ENCODE data around the gene PHC2.

The PHC2 gene

GRCh38 chr1:33441088-33441745 is 10.3 kb upstream of the PHC2 start:
- DNase-seq, result no peak
- no peaks in the 10 kb centered on the region for H3K4me1 Mint-ChIP-seq (ENCODE audit: low read depth in 2 of 2)
- H3K4me3 Mint-ChIP-seq, result no peak overlapping the region
- H3K27me3 Mint-ChIP-seq, result peaks cover 41 to 60% of the 10 kb centered on the region in 2 donors
- H3K9me3 Mint-ChIP-seq, result no peaks in the 10 kb centered on the region
- H3K27ac Mint-ChIP-seq, result no peak overlapping the region
- no peaks in the 10 kb centered on the region for H3K36me3 Mint-ChIP-seq (ENCODE audit: insufficient read depth)
- no peak for ATAC-seq (replicated peaks)

DNA sequence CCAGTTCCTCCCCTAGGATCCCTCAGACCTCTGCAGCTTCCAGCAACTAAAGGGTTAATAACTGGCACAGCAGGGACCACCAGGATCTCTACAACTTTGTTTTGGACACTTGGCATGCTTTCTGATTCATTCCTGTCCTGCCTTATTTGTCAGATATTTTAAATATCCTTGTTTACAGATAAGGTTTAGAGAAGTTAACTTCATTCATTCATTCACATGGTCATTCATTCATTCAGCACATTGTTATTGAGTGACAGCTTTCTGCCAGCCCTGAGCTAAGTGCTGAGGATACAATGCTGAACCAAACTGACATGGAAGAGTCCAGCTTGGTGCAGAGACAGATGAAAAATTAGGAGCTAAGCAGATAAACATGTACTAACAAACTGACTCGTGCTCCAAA is 8.8 kb upstream of the PHC2 start:
- DNase-seq (no peak), ATAC-seq (replicated peaks) (no peak)
- H3K4me1 Mint-ChIP-seq (ENCODE audit: low read depth in 2 of 2), result no peaks in the 10 kb centered on the region
- H3K9me3 Mint-ChIP-seq, result no peaks in the 10 kb centered on the region
- H3K27me3 Mint-ChIP-seq, result peaks cover 29 to 56% of the 10 kb centered on the region in 2 donors
- no peaks in the 10 kb centered on the region for H3K36me3 Mint-ChIP-seq (ENCODE audit: insufficient read depth)
- no peak overlapping the region for H3K4me3 Mint-ChIP-seq
- no peak overlapping the region for H3K27ac Mint-ChIP-seq

DNA sequence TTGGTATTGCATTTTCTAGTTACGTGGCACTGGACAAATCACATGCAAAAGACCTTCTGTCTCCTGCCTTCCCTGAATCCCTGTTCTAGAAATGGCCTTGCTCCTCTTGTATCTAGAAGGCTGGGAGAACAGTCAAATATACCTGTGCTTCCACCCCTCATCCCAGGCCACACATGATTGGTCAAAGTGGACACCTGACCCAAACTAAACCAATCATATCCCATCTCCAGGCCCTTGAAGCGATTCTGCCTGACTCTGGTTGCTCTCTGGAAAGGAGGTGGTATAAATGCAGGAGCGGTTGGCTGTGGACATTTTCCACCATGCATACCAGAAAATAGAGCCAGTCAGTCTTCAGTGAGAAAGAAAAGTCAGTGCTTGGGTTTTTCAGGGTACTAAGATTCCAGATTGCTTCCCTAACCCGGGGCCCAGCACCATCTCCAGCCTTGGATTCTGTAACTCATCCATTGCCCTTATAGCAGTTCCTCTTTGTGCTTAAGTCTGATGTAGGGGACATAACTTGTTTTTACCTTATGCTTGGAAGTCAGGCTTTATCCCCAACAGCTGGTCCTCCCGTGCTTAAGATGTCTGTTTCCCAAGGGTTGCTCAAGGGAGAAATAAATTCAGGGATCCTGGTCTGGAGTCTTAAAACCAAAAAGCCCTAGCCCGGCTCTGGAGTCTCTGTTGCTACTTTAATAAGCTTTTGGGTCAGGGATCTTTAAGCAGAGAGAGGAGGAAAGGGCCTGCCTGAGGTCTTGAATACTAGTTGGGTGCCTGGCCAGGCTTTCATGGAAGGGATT is 7.7 kb upstream of the PHC2 start:
- DNase-seq, result no peak
- no peak for ATAC-seq (replicated peaks)
- no peak overlapping the region for H3K27ac Mint-ChIP-seq
- H3K4me3 Mint-ChIP-seq, result no peak overlapping the region
- no peaks in the 10 kb centered on the region for H3K4me1 Mint-ChIP-seq (ENCODE audit: low read depth in 2 of 2)
- no peaks in the 10 kb centered on the region for H3K36me3 Mint-ChIP-seq (ENCODE audit: insufficient read depth)
- H3K9me3 Mint-ChIP-seq, result no peaks in the 10 kb centered on the region
- H3K27me3 Mint-ChIP-seq, result peaks cover 29 to 56% of the 10 kb centered on the region in 2 donors

GRCh38 chr1:33436557-33437285 is 5.8 kb upstream of the PHC2 start:
- H3K9me3 Mint-ChIP-seq, result no peaks in the 10 kb centered on the region
- DNase-seq (no peak), ATAC-seq (replicated peaks) (no peak)
- H3K36me3 Mint-ChIP-seq (ENCODE audit: insufficient read depth), result no peaks in the 10 kb centered on the region
- no peaks in the 10 kb centered on the region for H3K4me1 Mint-ChIP-seq (ENCODE audit: low read depth in 2 of 2)
- no peak overlapping the region for H3K4me3 Mint-ChIP-seq
- H3K27me3 Mint-ChIP-seq, result peaks cover 29 to 52% of the 10 kb centered on the region in 2 donors
- no peak overlapping the region for H3K27ac Mint-ChIP-seq

DNA sequence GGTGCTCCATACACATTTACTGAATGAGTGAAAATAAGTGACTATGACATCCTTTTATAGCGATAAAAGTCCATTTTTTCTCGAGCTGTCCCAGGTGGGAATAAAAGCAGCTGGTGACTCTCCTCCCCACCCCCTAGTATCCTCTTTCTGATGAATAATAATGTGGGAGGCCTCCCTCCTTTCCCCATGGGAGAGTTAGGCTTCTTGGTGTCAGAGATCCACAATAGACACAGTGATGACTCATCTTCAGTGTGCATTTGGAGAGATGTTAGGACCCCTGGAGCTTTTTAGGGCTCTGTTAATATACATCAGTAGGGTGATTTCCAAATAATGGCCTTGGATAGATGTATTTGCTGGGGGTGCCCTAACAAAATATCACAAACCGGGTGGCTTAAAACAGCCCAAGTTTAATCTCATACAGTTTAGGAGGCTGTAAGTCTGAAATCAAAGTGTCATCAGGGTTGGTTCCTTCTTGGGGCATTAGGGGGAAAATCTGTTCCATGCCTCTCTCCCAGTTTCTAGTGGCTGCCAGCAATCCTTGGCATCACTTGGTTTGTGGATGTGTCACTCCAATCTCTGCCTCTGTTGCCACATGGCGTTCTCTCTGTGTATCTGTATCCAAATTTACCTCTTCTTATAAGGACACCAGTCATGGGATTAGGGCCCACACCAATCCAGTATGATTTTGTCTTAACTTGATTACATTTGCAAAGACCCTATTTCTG is 4.4 kb upstream of the PHC2 start:
- H3K4me1 Mint-ChIP-seq (ENCODE audit: low read depth in 2 of 2), result peaks cover 0 to 3% of the 10 kb centered on the region in 2 donors
- ATAC-seq (replicated peaks), result no peak

DNA sequence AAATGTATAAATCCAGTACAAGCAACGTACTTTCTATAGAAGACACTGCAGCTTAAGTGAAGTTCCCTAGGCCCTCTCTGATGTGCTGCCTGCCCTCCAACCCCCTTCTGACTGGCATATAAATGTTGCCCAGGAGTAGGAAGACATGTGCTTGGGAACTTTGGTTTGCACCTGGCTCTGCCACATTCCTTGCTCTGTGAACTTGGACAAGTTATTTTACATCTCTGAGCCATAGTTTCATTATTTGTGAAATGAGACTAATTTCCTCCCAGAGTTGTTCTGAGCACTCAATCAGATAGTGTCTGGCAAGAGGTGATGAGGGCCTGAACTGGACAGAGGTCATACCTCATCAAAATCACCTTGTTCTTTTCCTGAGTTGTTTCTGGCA is 3.5 kb upstream of the PHC2 start:
- DNase-seq (no peak), ATAC-seq (replicated peaks) (no peak)
- no peak overlapping the region for H3K4me3 Mint-ChIP-seq
- H3K4me1 Mint-ChIP-seq (ENCODE audit: low read depth in 2 of 2), result peaks cover 0 to 3% of the 10 kb centered on the region in 2 donors
- peaks cover 5 to 28% of the 10 kb centered on the region in 2 donors for H3K27me3 Mint-ChIP-seq
- no peaks in the 10 kb centered on the region for H3K36me3 Mint-ChIP-seq (ENCODE audit: insufficient read depth)
- no peak overlapping the region for H3K27ac Mint-ChIP-seq
- no peaks in the 10 kb centered on the region for H3K9me3 Mint-ChIP-seq

More for the DNA sequence above, 4.4 kb upstream of the PHC2 start:
- Mint-ChIP-seq H3K9me3 (no peaks in the 10 kb centered on the region), H3K27ac (no peak overlapping the region), H3K4me3 (no peak overlapping the region), H3K27me3 (peaks cover 14 to 37% of the 10 kb centered on the region in 2 donors), H3K36me3 (ENCODE audit: insufficient read depth) (no peaks in the 10 kb centered on the region)
- DNase-seq, result no peak

- no peak for ATAC-seq (replicated peaks)
- no peak overlapping the region for H3K4me3 Mint-ChIP-seq
- DNase-seq, result peak in 1 of 3 experiments; percentile 4
- H3K4me1 Mint-ChIP-seq (ENCODE audit: low read depth in 2 of 2), result peaks cover 0 to 3% of the 10 kb centered on the region in 2 donors
- peaks cover 0 to 22% of the 10 kb centered on the region in 2 donors for H3K27me3 Mint-ChIP-seq
- H3K27ac Mint-ChIP-seq, result no peak overlapping the region
- no peaks in the 10 kb centered on the region for H3K36me3 Mint-ChIP-seq (ENCODE audit: insufficient read depth)
- H3K9me3 Mint-ChIP-seq, result no peaks in the 10 kb centered on the region
Observed at GRCh38 chr1:33433509-33434362, 2.8 kb upstream of the PHC2 start.

DNA sequence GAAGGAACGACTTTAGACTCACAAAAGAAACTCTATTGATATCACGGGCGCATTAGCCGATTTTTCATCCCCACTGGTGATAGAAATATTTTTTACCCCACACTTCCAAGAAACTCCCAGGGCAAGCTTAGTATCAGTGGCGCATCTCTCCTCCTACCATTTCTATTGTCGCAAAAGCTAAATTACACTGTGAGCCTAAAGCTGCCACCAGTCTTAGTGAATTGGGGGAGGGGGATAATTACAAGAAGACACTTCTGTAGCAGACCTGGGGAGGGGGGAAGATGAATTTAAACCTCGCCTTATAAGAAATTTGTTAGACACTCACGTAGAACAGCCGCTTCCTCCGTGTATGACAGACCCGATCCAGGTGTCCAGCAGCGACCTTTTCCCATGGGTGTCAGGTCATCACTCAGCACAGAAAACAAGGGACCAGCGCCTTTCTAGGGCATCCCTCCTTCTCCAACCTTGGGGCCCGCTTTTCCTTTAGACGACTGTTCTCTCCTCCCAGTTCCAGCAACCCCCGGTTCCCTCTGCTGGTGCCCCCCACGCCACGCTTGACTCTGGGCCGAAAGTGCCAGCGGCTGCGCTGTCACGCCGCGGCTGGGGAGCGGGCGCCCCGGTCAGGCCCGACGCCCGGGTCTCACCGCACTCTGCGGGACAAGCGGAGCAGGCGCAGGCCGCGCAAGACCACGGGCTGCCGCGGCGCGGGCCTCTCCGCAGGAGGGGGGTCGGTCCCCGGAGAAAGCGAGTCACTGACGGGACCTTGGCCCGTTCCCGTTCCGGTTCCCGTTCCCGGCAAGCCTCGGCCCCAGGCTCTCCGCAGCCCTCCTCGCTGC is 821 bp downstream of the PHC2 start:
- H3K27ac Mint-ChIP-seq, result no peak overlapping the region
- no peaks in the 10 kb centered on the region for H3K27me3 Mint-ChIP-seq
- H3K36me3 Mint-ChIP-seq (ENCODE audit: insufficient read depth), result no peaks in the 10 kb centered on the region
- no peak overlapping the region for H3K4me3 Mint-ChIP-seq
- no peaks in the 10 kb centered on the region for H3K9me3 Mint-ChIP-seq
- DNase-seq, result peak in 2 of 3 experiments; percentile 3 to 17
- no peak for ATAC-seq (replicated peaks)
- peaks cover 0 to 3% of the 10 kb centered on the region in 2 donors for H3K4me1 Mint-ChIP-seq (ENCODE audit: low read depth in 2 of 2)

- no peak overlapping the region for H3K4me3 Mint-ChIP-seq
- no peak for ATAC-seq (replicated peaks)
- H3K27ac Mint-ChIP-seq, result no peak overlapping the region
- H3K4me1 Mint-ChIP-seq (ENCODE audit: low read depth in 2 of 2), result peaks cover 0 to 3% of the 10 kb centered on the region in 2 donors
- H3K27me3 Mint-ChIP-seq, result no peaks in the 10 kb centered on the region
- H3K9me3 Mint-ChIP-seq, result no peaks in the 10 kb centered on the region
- no peak for DNase-seq
- no peaks in the 10 kb centered on the region for H3K36me3 Mint-ChIP-seq (ENCODE audit: insufficient read depth)
Observed at GRCh38 chr1:33429332-33429731, 1.6 kb downstream of the PHC2 start.

- Mint-ChIP-seq H3K4me3 (no peak overlapping the region), H3K27me3 (no peaks in the 10 kb centered on the region), H3K4me1 (ENCODE audit: low read depth in 2 of 2) (peaks cover 0 to 3% of the 10 kb centered on the region in 2 donors), H3K9me3 (no peaks in the 10 kb centered on the region), H3K27ac (no peak overlapping the region), H3K36me3 (ENCODE audit: insufficient read depth) (no peaks in the 10 kb centered on the region)
- DNase-seq (no peak), ATAC-seq (replicated peaks) (no peak)
Observed at GRCh38 chr1:33428661-33429060, 2.2 kb downstream of the PHC2 start.

- Mint-ChIP-seq H3K36me3 (ENCODE audit: insufficient read depth) (no peaks in the 10 kb centered on the region), H3K4me3 (no peak overlapping the region), H3K27me3 (peaks cover 14 to 15% of the 10 kb centered on the region in 2 donors), H3K4me1 (ENCODE audit: low read depth in 2 of 2) (peaks cover 0 to 3% of the 10 kb centered on the region in 2 donors), H3K27ac (no peak overlapping the region), H3K9me3 (no peaks in the 10 kb centered on the region)
- ATAC-seq (replicated peaks) (no peak), DNase-seq (no peak)
Observed at GRCh38 chr1:33426916-33427315, 4.0 kb downstream of the PHC2 start.

- Mint-ChIP-seq H3K36me3 (ENCODE audit: insufficient read depth) (no peaks in the 10 kb centered on the region), H3K4me1 (ENCODE audit: low read depth in 2 of 2) (no peaks in the 10 kb centered on the region), H3K4me3 (no peak overlapping the region), H3K27ac (no peak overlapping the region), H3K9me3 (no peaks in the 10 kb centered on the region), H3K27me3 (peaks cover 24 to 26% of the 10 kb centered on the region in 2 donors)
- ATAC-seq (replicated peaks) (no peak), DNase-seq (no peak)
Observed at GRCh38 chr1:33425900-33426299, 5.0 kb downstream of the PHC2 start.

Data from effector memory CD8-positive, alpha-beta T cell (primary cell).